Measurements from ENCODE around the gene ADAM30. TPM values are rescaled to one million over a fixed set of nuclear protein-coding genes. Genes with fewer than 3 reads are reported as not detected.

The ADAM30 gene
- total and polyA plus RNA-seq, 5 donors from 2014 or later, result not detected

GRCh38 chr1:119915517-119915916, 19.2 kb upstream of the ADAM30 start:
- no peak overlapping the region for H3K4me3 ChIP-seq (ENCODE audit: low read depth, low read length)
- no peak overlapping the region for H3K27ac ChIP-seq (ENCODE audit: insufficient read depth, low read length, poor library complexity, severe bottlenecking)
- peaks cover 0 to 1% (median 0%) of the 10 kb centered on the region in 7 donors for H3K9me3 Mint-ChIP-seq
- peaks cover 66% of the 10 kb centered on the region for H3K36me3 Mint-ChIP-seq
- no peaks in the 10 kb centered on the region for H3K27me3 ChIP-seq (ENCODE audit: control insufficient read depth, insufficient read depth, low read length)
- H3K4me1 ChIP-seq (ENCODE audit: control insufficient read depth, insufficient read depth, low read length, poor library complexity, severe bottlenecking), result no peaks in the 10 kb centered on the region
- H3K27me3 Mint-ChIP-seq, result no peaks in the 10 kb centered on the region
- no peaks in the 10 kb centered on the region for H3K9me3 ChIP-seq (ENCODE audit: control insufficient read depth in 2 of 2, low read length in 2 of 2)
- ATAC-seq (ENCODE audit: low read depth in 2 of 2), result no peak
- peaks cover 59% of the 10 kb centered on the region for H3K36me3 ChIP-seq (ENCODE audit: control insufficient read depth, insufficient read depth, low read length)
- no peak overlapping the region for H3K27ac Mint-ChIP-seq
- no peak overlapping the region for H3K4me3 Mint-ChIP-seq
- no peak for DNase-seq
- H3K4me1 Mint-ChIP-seq, result no peaks in the 10 kb centered on the region

- H3K4me1 Mint-ChIP-seq, result no peaks in the 10 kb centered on the region
These were observed 17.8 kb upstream of the ADAM30 start for GRCh38 chr1:119914071-119914470.

GRCh38 chr1:119912963-119913362, 16.6 kb upstream of the ADAM30 start:
- Histone ChIP-seq H3K9me3 (ENCODE audit: control insufficient read depth in 2 of 2, low read length in 2 of 2) (no peaks in the 10 kb centered on the region), H3K27me3 (ENCODE audit: control insufficient read depth, insufficient read depth, low read length) (no peaks in the 10 kb centered on the region), H3K4me3 (ENCODE audit: low read depth, low read length) (no peak overlapping the region), H3K36me3 (ENCODE audit: control insufficient read depth, insufficient read depth, low read length) (peaks cover 34% of the 10 kb centered on the region), H3K27ac (ENCODE audit: insufficient read depth, low read length, poor library complexity, severe bottlenecking) (no peak overlapping the region), H3K4me1 (ENCODE audit: control insufficient read depth, insufficient read depth, low read length, poor library complexity, severe bottlenecking) (no peaks in the 10 kb centered on the region)
- ATAC-seq (ENCODE audit: low read depth in 2 of 2), result no peak
- Mint-ChIP-seq H3K4me1 (no peaks in the 10 kb centered on the region), H3K9me3 (peaks cover 0 to 2% (median 0%) of the 10 kb centered on the region in 7 donors), H3K27me3 (no peaks in the 10 kb centered on the region), H3K27ac (no peak overlapping the region), H3K36me3 (peaks cover 44% of the 10 kb centered on the region), H3K4me3 (no peak overlapping the region)
- no peak for DNase-seq

More at GRCh38 chr1:119914071-119914470, 17.8 kb upstream of the ADAM30 start:
- H3K36me3 ChIP-seq (ENCODE audit: control insufficient read depth, insufficient read depth, low read length), result peaks cover 45% of the 10 kb centered on the region
- Mint-ChIP-seq H3K27ac (no peak overlapping the region), H3K9me3 (peaks cover 0 to 1% (median 0%) of the 10 kb centered on the region in 7 donors), H3K4me3 (no peak overlapping the region), H3K36me3 (peaks cover 54% of the 10 kb centered on the region), H3K27me3 (no peaks in the 10 kb centered on the region)
- H3K4me3 ChIP-seq (ENCODE audit: low read depth, low read length), result no peak overlapping the region
- H3K4me1 ChIP-seq (ENCODE audit: control insufficient read depth, insufficient read depth, low read length, poor library complexity, severe bottlenecking), result no peaks in the 10 kb centered on the region
- ATAC-seq (ENCODE audit: low read depth in 2 of 2) (no peak), DNase-seq (no peak)
- H3K9me3 ChIP-seq (ENCODE audit: control insufficient read depth in 2 of 2, low read length in 2 of 2), result no peaks in the 10 kb centered on the region
- H3K27me3 ChIP-seq (ENCODE audit: control insufficient read depth, insufficient read depth, low read length), result no peaks in the 10 kb centered on the region
- H3K27ac ChIP-seq (ENCODE audit: insufficient read depth, low read length, poor library complexity, severe bottlenecking), result no peak overlapping the region

GRCh38 chr1:119911775-119912174, 15.5 kb upstream of the ADAM30 start:
- Histone ChIP-seq H3K9me3 (ENCODE audit: control insufficient read depth in 2 of 2, low read length in 2 of 2) (no peaks in the 10 kb centered on the region), H3K4me3 (ENCODE audit: low read depth, low read length) (no peak overlapping the region), H3K36me3 (ENCODE audit: control insufficient read depth, insufficient read depth, low read length) (peaks cover 23% of the 10 kb centered on the region), H3K27me3 (ENCODE audit: control insufficient read depth, insufficient read depth, low read length) (no peaks in the 10 kb centered on the region), H3K27ac (ENCODE audit: insufficient read depth, low read length, poor library complexity, severe bottlenecking) (no peak overlapping the region), H3K4me1 (ENCODE audit: control insufficient read depth, insufficient read depth, low read length, poor library complexity, severe bottlenecking) (no peaks in the 10 kb centered on the region)
- Mint-ChIP-seq H3K4me1 (no peaks in the 10 kb centered on the region), H3K36me3 (peaks cover 35% of the 10 kb centered on the region), H3K9me3 (peaks cover 0 to 2% (median 0%) of the 10 kb centered on the region in 7 donors), H3K27ac (no peak overlapping the region), H3K4me3 (no peak overlapping the region), H3K27me3 (no peaks in the 10 kb centered on the region)
- no peak for ATAC-seq (ENCODE audit: low read depth in 2 of 2)
- no peak for DNase-seq

- H3K36me3 ChIP-seq (ENCODE audit: control insufficient read depth, insufficient read depth, low read length), result peaks cover 11% of the 10 kb centered on the region
- H3K27ac Mint-ChIP-seq, result no peak overlapping the region
- peaks cover 0 to 3% of the 10 kb centered on the region in 2 experiments for H3K9me3 ChIP-seq (ENCODE audit: control insufficient read depth in 2 of 2, low read length in 2 of 2)
- H3K36me3 Mint-ChIP-seq, result peaks cover 24% of the 10 kb centered on the region
- ATAC-seq (ENCODE audit: low read depth in 2 of 2) (no peak), DNase-seq (no peak)
- H3K27me3 Mint-ChIP-seq, result peaks cover 3% of the 10 kb centered on the region
- no peaks in the 10 kb centered on the region for H3K4me1 ChIP-seq (ENCODE audit: control insufficient read depth, insufficient read depth, low read length, poor library complexity, severe bottlenecking)
- no peak overlapping the region for H3K4me3 Mint-ChIP-seq
- no peak overlapping the region for H3K27ac ChIP-seq (ENCODE audit: insufficient read depth, low read length, poor library complexity, severe bottlenecking)
- no peaks in the 10 kb centered on the region for H3K4me1 Mint-ChIP-seq
- peaks cover 0 to 4% (median 2%) of the 10 kb centered on the region in 7 donors for H3K9me3 Mint-ChIP-seq
- no peaks in the 10 kb centered on the region for H3K27me3 ChIP-seq (ENCODE audit: control insufficient read depth, insufficient read depth, low read length)
- no peak overlapping the region for H3K4me3 ChIP-seq (ENCODE audit: low read depth, low read length)
These were observed 14.3 kb upstream of the ADAM30 start for GRCh38 chr1:119910618-119911017.

- peaks cover 0 to 9% (median 2%) of the 10 kb centered on the region in 7 donors for H3K9me3 Mint-ChIP-seq
- H3K36me3 ChIP-seq (ENCODE audit: control insufficient read depth, insufficient read depth, low read length), result peaks cover 6% of the 10 kb centered on the region
- DNase-seq (no peak), ATAC-seq (ENCODE audit: low read depth in 2 of 2) (no peak)
- H3K36me3 Mint-ChIP-seq, result peaks cover 19% of the 10 kb centered on the region
- no peak overlapping the region for H3K27ac Mint-ChIP-seq
- no peaks in the 10 kb centered on the region for H3K4me1 ChIP-seq (ENCODE audit: control insufficient read depth, insufficient read depth, low read length, poor library complexity, severe bottlenecking)
- no peak overlapping the region for H3K4me3 ChIP-seq (ENCODE audit: low read depth, low read length)
- no peak overlapping the region for H3K27ac ChIP-seq (ENCODE audit: insufficient read depth, low read length, poor library complexity, severe bottlenecking)
- H3K4me3 Mint-ChIP-seq, result peak overlapping the region in 1 of 4 donors; percentile 80
- peaks cover 5 to 6% of the 10 kb centered on the region in 2 experiments for H3K9me3 ChIP-seq (ENCODE audit: control insufficient read depth in 2 of 2, low read length in 2 of 2)
- no peaks in the 10 kb centered on the region for H3K4me1 Mint-ChIP-seq
- peaks cover 2% of the 10 kb centered on the region for H3K27me3 ChIP-seq (ENCODE audit: control insufficient read depth, insufficient read depth, low read length)
- H3K27me3 Mint-ChIP-seq, result peaks cover 9% of the 10 kb centered on the region
These were observed 13.7 kb upstream of the ADAM30 start for GRCh38 chr1:119909890-119910596.

GRCh38 chr1:119908661-119909060, 12.3 kb upstream of the ADAM30 start:
- no peak for DNase-seq
- Histone ChIP-seq H3K27me3 (ENCODE audit: control insufficient read depth, insufficient read depth, low read length) (peaks cover 5% of the 10 kb centered on the region), H3K9me3 (ENCODE audit: control insufficient read depth in 2 of 2, low read length in 2 of 2) (peaks cover 8 to 9% of the 10 kb centered on the region in 2 experiments), H3K4me3 (ENCODE audit: low read depth, low read length) (no peak overlapping the region), H3K4me1 (ENCODE audit: control insufficient read depth, insufficient read depth, low read length, poor library complexity, severe bottlenecking) (no peaks in the 10 kb centered on the region), H3K27ac (ENCODE audit: insufficient read depth, low read length, poor library complexity, severe bottlenecking) (no peak overlapping the region), H3K36me3 (ENCODE audit: control insufficient read depth, insufficient read depth, low read length) (no peaks in the 10 kb centered on the region)
- H3K9me3 Mint-ChIP-seq, result peaks cover 0 to 17% (median 5%) of the 10 kb centered on the region in 7 donors
- no peak overlapping the region for H3K27ac Mint-ChIP-seq
- no peak for ATAC-seq (ENCODE audit: low read depth in 2 of 2)
- H3K27me3 Mint-ChIP-seq, result peaks cover 22% of the 10 kb centered on the region
- no peaks in the 10 kb centered on the region for H3K4me1 Mint-ChIP-seq
- H3K36me3 Mint-ChIP-seq, result peaks cover 6% of the 10 kb centered on the region
- H3K4me3 Mint-ChIP-seq, result no peak overlapping the region
